Gastrocnemius medialis (tissue), 4 donors: Measurements from ENCODE around the gene ASTN1. TPM values are rescaled to one million over a fixed set of nuclear protein-coding genes. Genes with fewer than 3 reads are reported as not detected.

ENCODE experiments used
- ATAC-seq, 2 donors: fragments of 150-250 bp; one replicate each; pipeline ENCODE4 v1.9.1; 2016
- DNase-seq, 2 donors: peaks; one replicate each; pipeline ENCODE4 v3.0.0-alpha.2; 2019
- H3K27ac ChIP-seq, 4 donors: fragments of 200-600 bp; sonication (generic); 1 replicate in 1 of 4; 2 replicates in 3 of 4; pipeline ENCODE4 v1.5.1; 2016 to 2018; ENCODE audit warnings: mild to moderate bottlenecking in 2 of 4, moderate library complexity in 1 of 4
- H3K27me3 ChIP-seq, 3 donors: fragments of 200-600 bp; sonication (generic) in 2 of 3; 1 replicate in 1 of 3; 2 replicates in 2 of 3; pipeline versions ENCODE4 v1.5.1 to v1.6.0; 2016 to 2019; ENCODE audit warnings: mild to moderate bottlenecking in 1 of 3, moderate library complexity in 1 of 3
- H3K36me3 ChIP-seq, 2 donors: fragments of 200-600 bp; sonication (generic) in 1 of 2; one replicate each; pipeline ENCODE4 v1.5.1; 2017 to 2018
- H3K4me1 ChIP-seq, 2 donors: fragments of 200-600 bp; sonication (generic) in 1 of 2; one replicate each; pipeline ENCODE4 v1.5.1; 2016 to 2017; ENCODE audit warnings: mild to moderate bottlenecking in 2 of 2
- H3K4me3 ChIP-seq, 4 donors: fragments of 200-600 bp; sonication (generic) in 3 of 4; 1 replicate in 1 of 4; 2 replicates in 3 of 4; pipeline ENCODE4 v1.5.1; 2016 to 2019; ENCODE audit warnings: mild to moderate bottlenecking in 2 of 4
- H3K9me3 ChIP-seq, 3 donors: fragments of 200-600 bp; sonication (generic) in 2 of 3; 1 replicate in 1 of 3; 2 replicates in 2 of 3; pipeline ENCODE4 v1.5.1; 2016 to 2019
- CTCF ChIP-seq, 5 experiments: fragments of 450-650 bp in 3 of 5; fragments of 200-600 bp in 2 of 5; sonication (generic) in 2 of 5; IDR thresholded peaks in 4 of 5; conservative IDR thresholded peaks in 1 of 5; 1 replicate in 4 of 5; 2 replicates in 1 of 5; pipeline ENCODE4 v1.5.1; 2016 to 2019; ENCODE audit warnings: antibody characterized with exemption in 5 of 5, mild to moderate bottlenecking in 3 of 5, moderate library complexity in 3 of 5
- POLR2A ChIP-seq, 2 donors: fragments of 450-650 bp; IDR thresholded peaks; one replicate each; pipeline ENCODE4 v1.6.1; 2017; ENCODE audit warnings: antibody characterized with exemption in 2 of 2, mild to moderate bottlenecking in 2 of 2, moderate library complexity in 2 of 2
- in situ Hi-C, 4 donors: fragments of 200-750 bp; cut with MboI; loops; one replicate each; pipeline versions ENCODE4 v1.15.0 to v1.8.0; 2017; ENCODE audit warnings: low sequenced_read_pairs in 4 of 4
- intact Hi-C: fragments of 100-400 bp; cut with DNase I; formaldehyde crosslinking; loops from one replicate; pipeline ENCODE4 v1.15.1; 2023; ENCODE audit warnings: low total_unique reads
- total RNA-seq, 4 donors: library from RNA; depleted of rRNA; stranded (reverse); fragments of >200 nt; gene quantifications; one replicate each; pipeline versions ENCODE4 v1.1.0 to v1.2.3, GENCODE V29; 2016

ASTN1 gene
- total RNA-seq, 4 donors from 2014 or later, result 0.09 to 0.10 TPM; not detected in 2

GRCh38 chr1:177088966-177089365 is 75.5 kb downstream of the ASTN1 start:
- no peaks in the 10 kb centered on the region for H3K36me3 ChIP-seq
- H3K27me3 ChIP-seq, result no peaks in the 10 kb centered on the region
- no peaks in the 10 kb centered on the region for H3K4me1 ChIP-seq
- in situ Hi-C loops, result no loop called here
- H3K9me3 ChIP-seq, result no peaks in the 10 kb centered on the region
- no peak for DNase-seq
- no peak for ATAC-seq
- no peak overlapping the region for H3K4me3 ChIP-seq
- intact Hi-C loops, result no loop called here
- no peak for TF ChIP-seq POLR2A (IDR thresholded peaks at IDR 0.05)
- no peak for TF ChIP-seq CTCF (IDR thresholded peaks at IDR 0.05 in 4 of 5, conservative IDR thresholded peaks at IDR 0.05 in 1 of 5)
- H3K27ac ChIP-seq, result no peak overlapping the region

- Histone ChIP-seq H3K4me3 (no peak overlapping the region), H3K36me3 (no peaks in the 10 kb centered on the region), H3K9me3 (no peaks in the 10 kb centered on the region), H3K4me1 (no peaks in the 10 kb centered on the region), H3K27ac (no peak overlapping the region), H3K27me3 (no peaks in the 10 kb centered on the region)
- intact Hi-C loops, result no loop called here
- no peak for TF ChIP-seq CTCF (IDR thresholded peaks at IDR 0.05 in 4 of 5, conservative IDR thresholded peaks at IDR 0.05 in 1 of 5)
- no peak for TF ChIP-seq POLR2A (IDR thresholded peaks at IDR 0.05)
- ATAC-seq (no peak), DNase-seq (no peak)
- in situ Hi-C loops, result no loop called here
Measured at GRCh38 chr1:177082855-177083693, 81.4 kb downstream of the ASTN1 start.

GRCh38 chr1:177080564-177080963 is 83.9 kb downstream of the ASTN1 start:
- Histone ChIP-seq H3K4me1 (no peaks in the 10 kb centered on the region), H3K27me3 (no peaks in the 10 kb centered on the region), H3K4me3 (no peak overlapping the region), H3K27ac (no peak overlapping the region), H3K36me3 (no peaks in the 10 kb centered on the region), H3K9me3 (no peaks in the 10 kb centered on the region)
- ATAC-seq, result no peak
- no peak for DNase-seq
- intact Hi-C loops (no loop called here), in situ Hi-C loops (no loop called here)
- TF ChIP-seq CTCF (IDR thresholded peaks at IDR 0.05 in 4 of 5, conservative IDR thresholded peaks at IDR 0.05 in 1 of 5) (no peak), POLR2A (IDR thresholded peaks at IDR 0.05) (no peak)

- no peak overlapping the region for H3K27ac ChIP-seq
- H3K9me3 ChIP-seq, result no peaks in the 10 kb centered on the region
- DNase-seq (no peak), ATAC-seq (no peak)
- H3K4me3 ChIP-seq, result no peak overlapping the region
- intact Hi-C loops (no loop called here), in situ Hi-C loops (no loop called here)
- H3K27me3 ChIP-seq, result no peaks in the 10 kb centered on the region
- TF ChIP-seq CTCF (IDR thresholded peaks at IDR 0.05 in 4 of 5, conservative IDR thresholded peaks at IDR 0.05 in 1 of 5) (no peak), POLR2A (IDR thresholded peaks at IDR 0.05) (no peak)
- no peaks in the 10 kb centered on the region for H3K36me3 ChIP-seq
- H3K4me1 ChIP-seq, result no peaks in the 10 kb centered on the region
Measured at GRCh38 chr1:177077734-177078499, 86.6 kb downstream of the ASTN1 start.
